CD4-positive, alpha-beta T cell treated with Interleukin-12 subunit alpha and Interleukin-12 subunit beta, for 1 hour (primary cell): ENCODE data around the gene TLE7.

Experiments used
- DNase-seq: peaks from one replicate; pipeline ENCODE4 v3.0.0-alpha.2; 2020

Gene TLE7

DNA sequence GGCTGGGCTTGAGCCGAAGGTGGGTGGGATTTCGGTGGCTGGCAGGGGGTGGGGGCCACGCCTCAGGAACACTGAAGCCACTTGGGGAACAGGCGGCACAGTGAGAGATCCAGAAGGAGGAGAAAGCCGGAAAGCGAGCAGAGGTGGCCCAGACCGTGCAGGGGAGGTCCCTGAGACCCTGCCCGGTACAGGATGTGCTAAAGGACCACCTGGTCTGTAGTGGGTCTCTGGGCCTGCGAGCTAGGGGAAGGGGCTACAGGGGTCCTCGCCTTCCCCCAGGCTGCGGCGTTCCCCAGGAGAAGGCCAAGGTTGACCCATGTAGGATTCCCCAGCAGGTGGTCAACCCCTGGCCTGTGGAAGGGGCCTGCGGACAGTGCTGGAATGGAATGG, at the start of gene TLE7:
Gene TLE7 (minus strand): TSS at position 4 of the 390 bp plus-strand sequence. CDS start 8,730 bp downstream, outside the sequence.
- DNase-seq: no peak

DNA sequence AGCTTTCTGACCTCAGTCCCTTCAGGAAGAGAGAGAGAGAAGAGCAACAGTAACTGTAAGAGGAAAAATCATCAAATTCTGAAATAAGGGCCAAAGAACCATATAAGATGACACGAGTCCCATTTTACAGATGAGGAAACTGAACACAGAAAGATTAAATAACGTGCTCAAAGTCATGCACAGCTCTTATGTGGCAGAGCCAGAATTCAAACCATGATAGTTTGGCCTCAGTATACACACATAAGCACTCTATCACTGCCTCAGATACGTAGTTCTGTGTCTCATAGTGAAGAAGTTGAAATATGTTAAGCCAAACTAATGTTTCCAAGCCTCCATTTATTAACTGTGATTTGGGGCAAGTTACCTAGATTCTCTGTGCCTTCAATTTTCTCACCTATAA, 49.2 kb upstream of the TLE7 start:
- no peak for DNase-seq

DNA sequence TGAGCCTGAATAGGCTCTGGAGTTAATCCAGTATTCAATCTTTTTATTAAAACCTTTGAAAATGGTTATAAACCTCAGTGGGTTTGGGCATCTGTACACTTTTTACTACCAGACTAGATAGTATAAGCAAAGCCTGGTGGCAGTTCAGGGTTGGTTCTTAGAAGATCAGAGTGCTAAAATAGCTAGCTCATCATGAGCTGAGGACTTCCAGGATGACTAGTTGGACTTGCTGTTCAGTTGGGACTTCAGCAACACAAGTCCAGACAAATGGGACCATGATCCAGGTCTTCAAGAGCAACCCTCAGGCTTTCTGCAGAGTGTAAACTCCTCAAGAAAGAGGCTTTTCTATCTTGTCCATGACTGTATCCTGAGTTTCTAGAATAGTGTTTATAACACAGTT, 48.5 kb upstream of the TLE7 start:
- no peak for DNase-seq

DNA sequence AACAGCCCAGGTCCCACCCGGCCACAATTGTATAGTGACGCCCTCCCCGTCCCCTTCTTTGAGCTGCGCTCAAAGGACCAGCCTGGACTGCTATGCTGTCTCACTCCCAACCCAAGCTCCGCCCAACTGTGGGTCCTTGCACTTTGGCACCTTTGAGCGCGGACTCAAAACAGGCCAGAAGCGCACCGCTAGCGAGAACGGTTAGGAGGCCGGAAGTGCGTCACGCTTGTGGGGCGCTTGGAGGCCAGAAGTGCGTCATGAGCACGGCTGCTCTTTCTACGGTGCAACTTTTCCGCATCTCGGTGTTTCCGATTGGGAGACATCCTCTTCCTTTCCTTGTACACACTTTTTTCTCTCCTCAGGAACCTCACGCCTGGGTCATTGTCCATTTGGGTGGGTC, 47.3 kb upstream of the TLE7 start, which contains the start of gene ZNF19:
Gene ZNF19 (minus strand): TSS at position 203 of the 400 bp plus-strand sequence. CDS start 7,210 bp downstream, outside the sequence.
- no peak for DNase-seq

- peak; percentile 87 for DNase-seq
These were observed 42.4 kb upstream of the TLE7 start for GRCh38 chr16:71484006-71484893.

GRCh38 chr16:71482569-71482968, 40.7 kb upstream of the TLE7 start:
- DNase-seq: no peak

DNA sequence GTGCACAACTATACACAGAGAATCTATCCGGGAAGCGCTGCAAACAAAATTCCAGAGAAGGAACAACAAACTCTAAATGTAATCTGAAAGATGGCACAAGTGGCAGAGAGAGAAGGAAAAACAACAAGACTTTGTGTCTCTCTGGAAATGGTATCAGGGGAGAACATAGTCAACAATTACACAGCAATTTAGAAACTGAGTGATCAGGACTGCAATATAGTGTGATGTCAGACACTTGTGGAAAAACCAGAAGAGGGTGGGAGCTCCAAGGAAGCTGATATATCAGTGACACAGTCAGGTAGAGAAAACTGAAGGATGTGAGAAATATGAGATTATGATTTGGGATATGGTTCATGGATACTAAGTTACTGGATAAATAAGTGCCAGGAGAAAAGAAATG, 39.1 kb upstream of the TLE7 start:
- DNase-seq: no peak

DNA sequence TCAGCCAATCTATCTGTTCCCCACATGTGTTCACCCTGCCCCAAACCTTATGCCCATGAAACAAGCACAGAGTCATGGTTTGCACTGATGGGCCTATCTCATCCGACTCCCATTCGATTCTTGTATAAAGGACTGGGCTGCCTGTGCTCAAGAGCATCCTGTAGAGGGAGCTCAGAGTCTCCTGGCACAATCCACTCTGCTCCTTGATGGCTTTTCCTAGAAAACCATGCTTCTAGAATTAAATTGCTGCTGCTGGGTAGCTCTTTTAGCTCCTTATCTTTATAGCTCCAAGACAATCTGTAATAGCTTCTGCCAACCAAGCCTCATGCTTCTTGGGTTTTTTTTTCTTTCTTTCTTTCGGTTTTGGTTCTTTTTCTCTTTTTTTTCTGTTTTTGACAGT, 37.6 kb upstream of the TLE7 start:
- DNase-seq: no peak

DNA sequence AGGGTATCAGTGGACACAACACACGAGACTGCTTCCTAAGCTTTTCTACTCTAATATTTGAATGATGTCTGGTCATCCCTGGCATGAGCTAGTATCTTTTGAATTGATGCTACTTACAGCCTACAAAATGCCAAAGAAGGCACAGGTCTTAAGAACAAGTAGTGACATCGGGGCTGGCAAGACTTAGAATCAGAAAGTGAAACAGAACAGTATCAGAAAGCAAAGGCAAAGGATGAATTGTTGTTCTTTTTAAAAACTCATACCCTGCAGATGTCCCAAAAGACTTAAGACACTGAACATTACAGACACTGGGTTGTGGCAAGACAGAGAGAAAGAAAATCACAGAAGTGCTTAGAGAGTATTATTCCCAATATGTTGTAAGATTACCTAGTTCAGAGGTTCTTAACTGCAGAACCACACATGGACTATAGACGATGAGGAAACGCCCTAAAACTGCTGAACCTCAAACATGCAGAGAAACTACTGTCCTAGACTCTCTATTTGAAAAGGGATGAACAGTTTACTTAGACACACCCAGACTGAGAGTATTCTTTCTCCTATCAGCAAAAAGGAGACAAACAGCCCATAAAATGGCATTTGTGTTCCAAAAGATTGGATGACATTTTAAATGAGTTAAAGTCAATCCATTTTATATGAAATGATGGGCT, 34.7 kb upstream of the TLE7 start:
- no peak for DNase-seq

GRCh38 chr16:71474864-71475263, 33.0 kb upstream of the TLE7 start:
- no peak for DNase-seq

DNA sequence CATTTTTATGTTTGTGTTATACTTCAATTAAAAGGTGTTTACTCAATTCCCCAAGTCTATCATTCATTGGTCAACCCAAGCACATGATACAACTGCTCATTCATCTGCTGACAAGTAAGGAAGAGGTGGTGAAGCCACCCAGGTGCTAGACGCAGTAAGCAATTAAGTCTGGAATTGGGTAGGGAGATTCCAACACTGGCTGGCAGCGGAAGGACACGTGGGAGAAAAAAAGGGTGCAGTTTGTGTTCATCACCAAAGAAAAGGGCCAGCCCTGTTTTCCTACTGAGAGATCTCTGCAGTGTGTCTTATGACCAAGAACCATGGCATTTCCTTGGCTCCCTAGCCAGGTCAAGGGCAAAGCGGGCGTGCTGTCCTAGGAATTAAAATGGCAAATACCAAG, 32.0 kb upstream of the TLE7 start:
- no peak for DNase-seq

- no peak for DNase-seq
These were observed 31.1 kb upstream of the TLE7 start for GRCh38 chr16:71472931-71473330.

GRCh38 chr16:71472051-71472450, 30.2 kb upstream of the TLE7 start:
- no peak for DNase-seq

DNA sequence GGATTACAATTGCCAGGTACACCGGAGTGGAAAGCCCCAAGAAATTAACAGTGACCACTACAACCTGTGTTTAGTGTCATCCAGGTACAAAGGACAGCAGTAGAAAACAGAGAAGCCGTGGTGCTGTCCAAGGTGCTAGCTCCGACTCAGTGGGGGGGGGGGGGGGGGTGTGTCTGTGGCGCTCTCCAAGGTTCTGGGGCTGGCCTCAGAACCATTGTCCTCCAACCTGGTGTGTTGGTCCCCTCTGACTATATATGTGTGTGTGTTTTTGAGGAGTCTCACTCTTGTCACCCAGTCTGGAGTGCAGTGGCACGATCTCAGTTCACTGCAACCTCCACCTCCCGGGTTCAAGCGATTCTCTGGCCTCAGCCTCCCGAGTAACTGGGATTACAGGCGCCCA, 26.0 kb upstream of the TLE7 start:
- DNase-seq: peak; percentile 42

DNA sequence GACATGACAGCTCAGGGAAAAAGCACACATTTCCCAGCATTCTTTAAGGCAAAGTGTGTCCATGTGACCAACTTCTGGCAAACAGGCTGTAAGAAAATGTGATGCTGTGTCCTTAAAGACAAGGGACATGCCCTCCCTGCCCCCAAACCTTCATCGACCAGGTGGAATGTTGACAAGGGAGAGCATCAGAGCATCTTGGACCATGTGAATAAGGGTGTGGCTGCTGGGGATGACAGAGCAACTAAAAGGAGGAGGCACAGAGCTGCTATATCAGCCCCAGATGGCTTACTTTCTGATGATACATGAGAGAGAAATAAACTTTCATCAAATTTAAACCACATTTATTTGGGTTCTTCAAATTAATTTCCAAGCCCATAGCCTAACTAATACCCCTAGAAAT, 22.4 kb upstream of the TLE7 start:
- no peak for DNase-seq

GRCh38 chr16:71461686-71462648, 20.1 kb upstream of the TLE7 start, which contains the start of gene ZNF23:
ZNF23 (minus strand) TSS chr16:71462247; CDS start chr16:71456796, 5,451 bp downstream.
- DNase-seq: peak; percentile 82

GRCh38 chr16:71460941-71461340, 19.1 kb upstream of the TLE7 start:
- DNase-seq: no peak

DNA sequence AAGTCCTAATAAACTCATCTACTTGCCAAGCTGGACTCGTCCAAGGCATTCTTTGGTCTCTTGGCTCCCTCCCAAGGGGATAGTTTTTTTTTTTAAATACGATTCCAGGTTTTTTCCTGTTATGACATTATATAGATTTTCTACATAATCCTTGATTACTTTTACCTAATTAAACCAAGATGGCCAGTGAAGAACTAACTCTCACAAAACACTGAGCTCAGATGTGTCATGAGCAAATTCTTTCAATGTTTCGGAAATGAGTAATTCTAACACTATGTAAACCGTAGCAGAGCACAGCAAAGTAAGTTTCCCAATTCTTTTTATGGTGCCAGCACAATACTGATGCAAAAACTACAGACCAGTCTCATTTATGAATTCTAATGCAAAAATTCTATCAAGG, 18.4 kb upstream of the TLE7 start:
- DNase-seq: no peak

GRCh38 chr16:71459510-71459909, 17.7 kb upstream of the TLE7 start:
- DNase-seq: no peak

GRCh38 chr16:71456801-71457200, 14.9 kb upstream of the TLE7 start:
- no peak for DNase-seq

GRCh38 chr16:71453036-71453435, 11.2 kb upstream of the TLE7 start:
- DNase-seq: no peak

DNA sequence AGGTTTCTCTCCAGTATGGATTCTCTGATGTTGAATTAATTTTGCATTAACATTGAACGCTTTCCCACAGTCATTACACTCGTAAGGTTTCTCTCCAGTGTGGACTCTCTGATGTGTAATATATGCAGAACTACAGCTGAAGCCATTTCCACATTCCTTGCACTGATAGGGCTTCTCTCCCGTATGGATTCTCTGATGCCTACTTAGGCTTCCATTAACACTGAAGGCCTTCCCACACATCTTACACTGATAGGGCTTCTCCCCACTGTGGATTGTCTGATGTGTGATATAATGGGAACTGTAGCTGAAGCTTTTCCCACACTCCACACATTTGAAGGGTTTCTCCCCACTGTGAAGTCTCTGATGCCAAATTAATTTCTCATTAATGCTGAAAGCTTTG, 7.2 kb upstream of the TLE7 start:
- DNase-seq: no peak
